DND-41 (cell line): Measurements from ENCODE around the gene JAKMIP1.

ENCODE experiments used
- ATAC-seq: fragments of 200-7000 bp; cut with Tn5 transposase; 3 replicates; pipeline ENCODE4 v1.9.1; 2021; ENCODE audit warnings: low read depth; ENCODE audit not compliant: insufficient read depth
- DNase-seq: peaks from one replicate; pipeline ENCODE4 v3.0.0-alpha.2; 2020
- H2AFZ ChIP-seq: 2 replicates; pipeline ENCODE4 v1.6.0; 2012; ENCODE audit warnings: low read depth, low read length
- H3K27ac ChIP-seq: 2 replicates; pipeline ENCODE4 v1.5.1; 2012; ENCODE audit warnings: low read length, inconsistent platforms
- H3K27me3 ChIP-seq: fragments of 200-600 bp; sonication (generic); 2 replicates; pipeline ENCODE4 v1.6.0; 2012; ENCODE audit warnings: low read length, mild to moderate bottlenecking, inconsistent platforms; ENCODE audit not compliant: insufficient read depth, poor library complexity
- H3K36me3 ChIP-seq: 2 replicates; pipeline ENCODE4 v1.5.1; 2012; ENCODE audit warnings: low read length, inconsistent platforms; ENCODE audit not compliant: insufficient read depth
- H3K4me1 ChIP-seq: 2 replicates; pipeline ENCODE4 v1.5.1; 2012; ENCODE audit warnings: mild to moderate bottlenecking, low read length; ENCODE audit not compliant: insufficient read depth
- H3K4me2 ChIP-seq: 2 replicates; pipeline ENCODE4 v1.6.0; 2012; ENCODE audit warnings: mild to moderate bottlenecking, moderate library complexity, low read length, inconsistent platforms; ENCODE audit not compliant: insufficient read depth
- H3K4me3 ChIP-seq, 2 experiments: fragments of 200-600 bp in 1 of 2; shearing (Covaris generic) in 1 of 2; 2 replicates each; pipeline ENCODE4 v1.5.1; 2012 to 2016; ENCODE audit warnings: inconsistent platforms in 2 of 2, low read length in 2 of 2, mild to moderate bottlenecking in 2 of 2, low read depth in 1 of 2, moderate library complexity in 1 of 2
- H3K79me2 ChIP-seq: 2 replicates; pipeline ENCODE4 v1.6.0; 2012; ENCODE audit warnings: low read length, inconsistent platforms; ENCODE audit not compliant: insufficient read depth
- H3K9ac ChIP-seq: 2 replicates; pipeline ENCODE4 v1.6.0; 2012; ENCODE audit warnings: low read depth, mild to moderate bottlenecking, inconsistent platforms, low read length, moderate library complexity
- H3K9me3 ChIP-seq: 2 replicates; pipeline ENCODE4 v1.5.1; 2012; ENCODE audit warnings: low read length, moderate library complexity, mild to moderate bottlenecking, inconsistent platforms; ENCODE audit not compliant: insufficient read depth, severe bottlenecking
- H4K20me1 ChIP-seq: 2 replicates; pipeline ENCODE4 v1.6.0; 2012; ENCODE audit warnings: low read length; ENCODE audit not compliant: insufficient read depth
- EZH2 ChIP-seq: IDR thresholded peaks from 3 replicates; pipeline ENCODE4 v1.6.1; 2012; ENCODE audit warnings: borderline replicate concordance, low read depth, mild to moderate bottlenecking, moderate library complexity, low read length, inconsistent platforms; ENCODE audit not compliant: severe bottlenecking
- TF ChIP-seq, protein P1 (sequence below): IDR thresholded peaks from 2 replicates; pipeline ENCODE4 v1.5.1; 2012; ENCODE audit warnings: borderline replicate concordance, low read length, moderate library complexity, mild to moderate bottlenecking; ENCODE audit not compliant: poor library complexity, severe bottlenecking; ENCODE audit errors: extremely low read depth

JAKMIP1 gene

GRCh38 chr4:6074758-6075157 is 125.6 kb downstream of the JAKMIP1 start:
- H4K20me1 ChIP-seq, result no peaks in the 10 kb centered on the region

GRCh38 chr4:6071959-6072720 is 128.2 kb downstream of the JAKMIP1 start:
- H4K20me1 ChIP-seq, result no peaks in the 10 kb centered on the region
- no peak overlapping the region for H3K27ac ChIP-seq
- TF ChIP-seq EZH2, result no peak
- TF ChIP-seq, protein P1, sequence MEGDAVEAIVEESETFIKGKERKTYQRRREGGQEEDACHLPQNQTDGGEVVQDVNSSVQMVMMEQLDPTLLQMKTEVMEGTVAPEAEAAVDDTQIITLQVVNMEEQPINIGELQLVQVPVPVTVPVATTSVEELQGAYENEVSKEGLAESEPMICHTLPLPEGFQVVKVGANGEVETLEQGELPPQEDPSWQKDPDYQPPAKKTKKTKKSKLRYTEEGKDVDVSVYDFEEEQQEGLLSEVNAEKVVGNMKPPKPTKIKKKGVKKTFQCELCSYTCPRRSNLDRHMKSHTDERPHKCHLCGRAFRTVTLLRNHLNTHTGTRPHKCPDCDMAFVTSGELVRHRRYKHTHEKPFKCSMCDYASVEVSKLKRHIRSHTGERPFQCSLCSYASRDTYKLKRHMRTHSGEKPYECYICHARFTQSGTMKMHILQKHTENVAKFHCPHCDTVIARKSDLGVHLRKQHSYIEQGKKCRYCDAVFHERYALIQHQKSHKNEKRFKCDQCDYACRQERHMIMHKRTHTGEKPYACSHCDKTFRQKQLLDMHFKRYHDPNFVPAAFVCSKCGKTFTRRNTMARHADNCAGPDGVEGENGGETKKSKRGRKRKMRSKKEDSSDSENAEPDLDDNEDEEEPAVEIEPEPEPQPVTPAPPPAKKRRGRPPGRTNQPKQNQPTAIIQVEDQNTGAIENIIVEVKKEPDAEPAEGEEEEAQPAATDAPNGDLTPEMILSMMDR, result no peak
- no peaks in the 10 kb centered on the region; the same call in 1 of the 2 replicates for H3K4me1 ChIP-seq
- ATAC-seq (no peak), DNase-seq (no peak)
- no peak overlapping the region for H3K4me2 ChIP-seq
- H3K36me3 ChIP-seq, result no peaks in the 10 kb centered on the region
- no peak overlapping the region for H3K4me3 ChIP-seq
- peaks cover 4% of the 10 kb centered on the region for H3K27me3 ChIP-seq
- no peak overlapping the region for H2AFZ ChIP-seq
- no peaks in the 10 kb centered on the region for H3K79me2 ChIP-seq
- no peaks in the 10 kb centered on the region for H3K9me3 ChIP-seq
- no peak overlapping the region for H3K9ac ChIP-seq

More at GRCh38 chr4:6074758-6075157, 125.6 kb downstream of the JAKMIP1 start:
- Histone ChIP-seq H3K36me3 (no peaks in the 10 kb centered on the region), H3K9me3 (no peaks in the 10 kb centered on the region), H3K9ac (no peak overlapping the region), H3K79me2 (no peaks in the 10 kb centered on the region), H3K27me3 (no peaks in the 10 kb centered on the region), H3K4me3 (no peak overlapping the region), H2AFZ (no peak overlapping the region), H3K27ac (no peak overlapping the region), H3K4me1 (no peaks in the 10 kb centered on the region), H3K4me2 (no peak overlapping the region)
- TF ChIP-seq EZH2, result no peak
- no peak for DNase-seq
- ATAC-seq, result no peak

DNA sequence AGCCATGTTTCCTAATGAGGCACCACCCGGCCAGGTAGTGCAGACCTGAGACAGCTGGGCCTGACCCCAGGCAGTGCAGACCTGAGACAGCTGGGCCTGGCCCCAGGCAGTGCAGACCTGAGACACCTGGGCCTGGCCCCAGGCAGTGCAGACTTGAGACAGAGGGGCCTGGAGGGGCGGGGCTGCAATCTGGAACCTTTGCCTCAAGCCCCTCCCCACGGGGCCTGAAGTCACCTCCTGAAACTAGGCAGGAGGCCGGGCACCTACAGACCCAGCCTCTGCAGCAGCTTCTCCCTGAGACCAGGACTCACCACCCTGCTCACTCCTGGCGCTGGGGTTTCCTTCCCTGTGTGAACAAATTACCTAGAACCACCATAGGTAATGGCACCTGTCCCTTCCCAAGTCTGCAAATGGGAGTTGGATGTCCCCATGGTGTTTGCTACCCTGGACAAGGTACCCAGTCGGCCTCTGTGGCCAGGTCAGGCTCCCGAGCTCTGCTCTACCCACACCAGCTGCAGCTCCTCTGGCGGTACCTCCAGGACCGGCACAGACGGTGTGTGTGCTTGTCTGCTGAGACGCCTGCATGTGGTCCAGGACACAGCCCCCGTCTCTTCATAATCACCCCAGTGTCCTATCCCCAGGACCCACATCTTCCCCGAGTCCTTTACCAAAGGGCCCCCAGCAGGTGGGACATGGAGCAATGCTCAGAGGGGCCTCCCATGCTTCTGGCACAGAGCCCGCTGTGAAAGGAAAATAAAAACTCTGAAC is 129.0 kb downstream of the JAKMIP1 start:
- Histone ChIP-seq H3K4me2 (no peak overlapping the region), H3K36me3 (no peaks in the 10 kb centered on the region), H3K9me3 (no peaks in the 10 kb centered on the region), H3K27ac (no peak overlapping the region), H3K27me3 (peaks cover 4% of the 10 kb centered on the region), H3K4me1 (no peaks in the 10 kb centered on the region; the same call in 1 of the 2 replicates), H3K9ac (no peak overlapping the region), H3K4me3 (no peak overlapping the region), H3K79me2 (no peaks in the 10 kb centered on the region), H4K20me1 (no peaks in the 10 kb centered on the region), H2AFZ (no peak overlapping the region)
- TF ChIP-seq, protein P1, result no peak
- no peak for TF ChIP-seq EZH2
- ATAC-seq, result no peak
- DNase-seq, result no peak
